HL-60/S4 treated with retinoic acid at 250 ng/mL for 4 days and 3 days (cell line): ENCODE data around the gene ADAMTS18.
"Not testable (repeated sequence)": the region's sequence is repeated elsewhere in the genome, so short reads cannot be mapped to it uniquely, and the experiment has no call there.

Source experiments
- in situ Hi-C: fragments of 300-500 bp; cut with MboI; formaldehyde crosslinking; loops from 2 replicates; pipeline ENCODE4 v1.7.0; 2022; ENCODE audit warnings: low sequenced_read_pairs

ADAMTS18 gene

DNA sequence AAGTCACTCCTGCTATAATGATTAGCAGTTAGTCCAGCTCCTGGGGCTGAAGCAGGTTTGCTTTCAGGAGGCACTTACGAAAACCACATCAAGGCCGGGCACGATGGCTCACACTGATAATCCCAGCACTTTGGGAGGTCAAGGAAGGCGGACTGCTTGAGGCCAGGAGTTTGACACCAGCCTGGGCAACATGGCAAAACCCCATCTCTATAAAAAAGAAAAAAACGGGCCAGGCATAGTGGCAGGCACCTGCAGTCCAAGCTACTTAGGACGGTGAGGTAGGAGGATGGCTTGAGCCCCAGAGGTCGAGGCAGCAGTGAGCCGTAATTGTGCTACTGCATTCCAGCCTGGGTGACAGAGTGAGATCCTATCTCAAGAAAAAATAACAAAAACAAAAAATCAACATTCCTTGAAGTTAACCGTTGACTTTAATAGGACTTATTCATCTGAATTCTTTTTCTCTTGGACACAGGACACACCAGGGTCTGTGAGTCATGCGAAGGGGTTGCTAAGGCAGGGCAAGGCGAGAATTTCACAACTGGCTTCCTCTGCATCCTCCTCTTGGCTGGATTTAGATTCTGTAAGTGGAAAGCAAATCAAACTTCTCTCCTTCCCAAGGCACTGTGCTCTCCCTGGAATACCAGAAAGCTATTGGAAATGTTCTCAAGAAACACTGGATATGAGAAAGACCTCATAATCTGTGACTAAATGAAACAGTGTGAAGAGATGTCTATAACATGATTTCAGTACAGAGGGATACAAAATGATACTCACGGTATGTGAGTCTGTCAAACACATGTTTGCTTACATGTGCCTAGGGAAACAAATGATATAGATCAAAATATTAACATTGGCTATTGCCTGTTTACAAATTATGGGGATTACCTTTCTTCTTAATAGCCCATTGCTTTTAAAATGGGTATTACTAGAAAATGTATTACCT is 136.1 kb downstream of the ADAMTS18 start:
- in situ Hi-C loops: no loop called here

- in situ Hi-C loops: no loop called here
These were observed 136.8 kb downstream of the ADAMTS18 start for GRCh38 chr16:77297996-77298395.

GRCh38 chr16:77295896-77296295 is 138.9 kb downstream of the ADAMTS18 start:
- in situ Hi-C loops: no loop called here

- in situ Hi-C loops: no loop called here
These were observed 144.3 kb downstream of the ADAMTS18 start for GRCh38 chr16:77290451-77291115.

- in situ Hi-C loops: no loop called here
These were observed 145.5 kb downstream of the ADAMTS18 start for GRCh38 chr16:77289331-77289809.

DNA sequence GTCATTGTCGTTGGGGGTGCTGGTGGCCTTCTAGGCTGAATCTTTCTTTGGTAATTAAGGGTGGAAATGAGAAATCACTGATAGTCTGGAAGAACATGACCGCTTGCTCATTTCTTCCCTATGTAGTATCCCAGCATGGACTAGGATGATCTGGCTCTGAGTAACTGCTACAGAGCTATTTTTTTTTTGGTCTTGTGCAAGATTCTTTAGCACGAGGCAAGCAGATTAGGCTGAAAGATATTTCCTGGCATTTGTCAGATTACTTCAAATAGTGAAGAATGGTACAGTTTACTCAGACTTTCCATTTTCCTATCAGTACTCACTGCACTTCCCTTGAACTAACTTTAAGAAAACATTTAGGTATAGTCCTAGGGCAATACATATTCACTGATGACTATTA is 146.6 kb downstream of the ADAMTS18 start:
- in situ Hi-C loops: no loop called here

DNA sequence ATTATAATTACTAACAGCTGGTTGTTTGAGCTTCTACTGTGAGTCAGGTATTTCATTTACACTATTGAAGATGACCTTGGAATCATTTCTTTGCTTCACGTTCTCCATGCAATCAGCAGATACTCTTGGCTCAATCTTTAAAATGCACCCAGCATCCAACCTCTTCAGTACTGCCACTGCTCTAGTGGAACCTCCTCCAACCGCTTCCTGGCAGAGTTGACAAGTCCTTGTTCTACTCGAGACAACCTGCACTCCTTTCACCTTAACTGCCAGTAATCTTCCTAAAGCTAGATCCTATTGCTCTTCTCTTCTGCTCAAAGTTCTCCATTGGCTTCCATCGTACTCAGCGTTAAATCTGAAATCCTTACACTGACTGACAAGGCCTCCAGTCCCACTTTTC is 149.2 kb downstream of the ADAMTS18 start:
- in situ Hi-C loops: no loop called here

DNA sequence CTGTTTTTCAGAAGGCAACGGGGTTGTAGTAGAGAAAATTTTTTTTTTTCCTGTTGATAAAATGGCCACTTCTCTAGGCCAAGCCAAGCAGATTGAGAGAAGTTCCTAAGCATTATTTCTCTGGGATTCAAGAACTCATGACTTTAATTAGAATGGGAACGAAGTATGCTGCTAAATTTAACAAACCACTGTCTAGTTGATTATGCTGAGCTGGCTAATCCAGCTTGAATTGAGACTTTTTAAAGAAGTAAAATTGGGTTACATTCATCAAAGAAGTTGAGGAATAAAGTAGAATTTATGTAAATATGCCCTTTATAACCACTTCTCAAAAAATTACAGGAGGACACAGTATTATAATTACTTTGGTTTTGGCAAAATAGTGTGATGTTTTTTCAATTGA is 152.5 kb downstream of the ADAMTS18 start:
- in situ Hi-C loops: no loop called here

DNA sequence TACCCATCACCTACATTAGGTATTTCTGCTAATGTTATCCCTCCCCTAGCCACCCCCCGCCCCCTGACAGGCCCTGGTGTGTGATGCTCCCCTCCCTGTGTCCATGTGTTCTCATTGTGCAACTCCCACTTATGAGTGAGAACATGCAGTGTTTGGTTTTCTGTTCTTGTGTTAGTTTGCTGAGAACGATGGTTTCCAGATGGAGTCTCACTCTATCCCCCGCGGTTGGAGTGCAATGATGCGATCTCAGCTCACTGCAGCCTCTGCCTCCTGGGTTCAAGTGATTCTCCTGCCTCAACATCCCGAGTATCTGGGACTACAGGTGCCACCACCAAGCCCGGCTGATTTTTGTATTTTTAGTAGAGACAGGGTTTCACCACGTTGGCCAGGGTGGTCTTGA is 155.5 kb downstream of the ADAMTS18 start:
- in situ Hi-C loops: not testable (repeated sequence)

DNA sequence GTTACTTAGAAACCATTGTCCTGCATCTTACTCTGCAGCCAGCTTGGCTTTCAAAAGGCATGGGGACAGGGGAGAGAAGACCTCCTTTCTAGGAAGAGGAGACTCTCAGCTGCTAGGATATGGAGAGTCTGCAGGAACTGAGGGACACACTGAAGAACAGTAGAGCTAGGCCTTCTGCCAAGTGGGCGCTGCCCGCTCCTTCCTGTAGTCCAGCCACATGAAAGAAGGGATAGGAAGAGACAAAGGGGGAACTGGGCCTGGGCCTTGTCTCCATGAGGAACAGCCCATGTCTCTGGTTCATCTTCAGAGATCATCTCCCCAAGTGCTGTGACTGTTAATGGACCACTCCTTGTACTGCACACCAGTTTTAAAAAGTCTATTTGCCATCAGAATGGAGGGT is 157.3 kb downstream of the ADAMTS18 start:
- in situ Hi-C loops: no loop called here

GRCh38 chr16:77277141-77277540 is 157.7 kb downstream of the ADAMTS18 start:
- in situ Hi-C loops: no loop called here

DNA sequence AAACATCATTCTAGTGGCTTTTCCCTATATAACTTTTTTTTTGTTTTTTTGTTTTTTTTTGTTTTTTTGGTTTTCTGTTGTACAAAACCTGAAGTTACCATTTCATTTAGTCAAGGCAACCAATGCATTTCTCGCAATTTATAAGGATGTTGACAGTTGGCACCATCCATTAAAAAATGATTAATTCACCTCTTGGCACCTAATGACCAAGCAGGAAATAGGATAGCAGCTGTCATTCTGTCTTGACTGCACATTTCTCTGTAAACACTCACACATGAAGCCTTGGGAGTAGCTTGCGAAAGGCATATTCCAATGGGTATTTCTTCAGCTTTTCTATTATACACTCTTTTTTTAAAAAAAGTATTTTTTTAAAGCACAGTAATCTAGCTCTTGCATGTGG is 158.2 kb downstream of the ADAMTS18 start:
- in situ Hi-C loops: no loop called here

- in situ Hi-C loops: not testable (repeated sequence)
These were observed 159.5 kb downstream of the ADAMTS18 start for GRCh38 chr16:77275303-77275702.

GRCh38 chr16:77273815-77274214 is 161.0 kb downstream of the ADAMTS18 start:
- in situ Hi-C loops: no loop called here

DNA sequence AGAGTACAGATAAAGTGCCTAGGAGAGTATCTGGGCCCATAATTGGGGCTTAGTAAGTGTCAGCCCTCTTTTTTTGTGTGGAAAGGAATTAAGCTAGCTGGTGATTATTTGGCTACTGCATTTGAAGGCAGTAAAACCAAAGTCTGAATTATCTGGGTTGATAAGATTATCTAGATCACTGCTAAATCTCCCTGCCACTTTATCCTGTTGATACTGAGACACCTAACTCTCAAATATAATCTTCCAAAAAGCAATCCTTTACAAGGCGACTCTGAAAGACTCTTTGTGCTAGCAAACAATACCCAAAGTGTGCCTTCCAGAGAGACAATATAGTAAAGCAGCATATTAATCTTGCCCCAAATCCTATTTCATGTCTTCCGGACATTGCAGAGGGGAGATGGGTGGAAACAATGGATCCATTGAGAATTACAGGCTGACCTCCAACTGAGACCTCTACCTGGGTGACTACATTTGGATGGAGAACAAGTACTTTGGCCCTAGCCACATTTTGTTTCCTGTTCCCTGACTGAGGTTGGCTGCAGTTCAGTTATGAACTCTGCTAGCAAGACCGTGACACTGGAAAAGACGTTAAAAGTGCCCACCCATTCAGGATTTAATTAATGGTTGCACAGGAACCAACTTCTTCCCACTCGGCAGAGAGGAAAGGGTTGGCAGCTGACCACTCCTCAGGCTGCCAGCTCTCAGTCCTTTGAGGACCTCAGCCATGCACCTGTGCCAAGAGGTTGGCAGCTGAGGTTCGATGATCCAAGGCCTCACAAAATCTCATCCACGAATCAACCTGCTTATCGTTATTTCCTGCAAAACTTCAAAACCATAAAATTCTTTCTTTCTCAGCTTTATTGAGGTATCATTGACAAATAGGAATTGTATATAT is 163.1 kb downstream of the ADAMTS18 start:
- in situ Hi-C loops: no loop called here

GRCh38 chr16:77266185-77266584 is 168.6 kb downstream of the ADAMTS18 start:
- in situ Hi-C loops: not testable (repeated sequence)

GRCh38 chr16:77262971-77263370 is 171.9 kb downstream of the ADAMTS18 start:
- in situ Hi-C loops: no loop called here

- in situ Hi-C loops: no loop called here
These were observed 184.4 kb downstream of the ADAMTS18 start for GRCh38 chr16:77250400-77250799.

- in situ Hi-C loops: loop anchor here (25.0 kb wide), 1 partner anchor 341 kb away; no protein-coding TSS in a partner anchor
These were observed 188.7 kb downstream of the ADAMTS18 start for GRCh38 chr16:77246150-77246549.

DNA sequence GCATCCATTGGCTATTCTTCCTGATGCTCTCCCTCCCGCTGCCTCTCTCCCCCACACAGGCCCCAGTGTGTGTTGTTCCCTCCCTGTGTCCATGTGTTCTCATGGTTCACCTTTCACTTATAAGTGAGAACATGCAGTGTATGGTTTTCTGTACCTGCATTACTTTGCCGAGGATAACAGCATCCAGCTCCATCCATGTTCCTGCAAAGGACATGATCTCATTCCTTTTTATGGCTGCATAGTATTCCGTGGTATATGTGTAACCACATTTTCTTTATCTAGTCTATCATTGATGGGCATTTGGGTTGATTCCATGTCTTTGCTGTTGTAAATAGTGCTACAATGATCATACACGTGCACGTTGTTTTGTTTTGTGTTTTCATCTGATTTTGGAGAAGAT is 192.4 kb downstream of the ADAMTS18 start:
- in situ Hi-C loops: loop anchor here (25.0 kb wide), 1 partner anchor 345 kb away; no protein-coding TSS in a partner anchor

GRCh38 chr16:77238593-77238992 is 196.2 kb downstream of the ADAMTS18 start:
- in situ Hi-C loops: loop anchor here (25.0 kb wide), 1 partner anchor 349 kb away; no protein-coding TSS in a partner anchor
